ENCODE results near the gene EP300. TPM values are rescaled to one million over a fixed set of nuclear protein-coding genes. Genes with fewer than 3 reads are reported as not detected.

The EP300 gene
- total RNA-seq, 1 experiment from 2014 or later, result 32.8 TPM

GRCh38 chr22:41226723-41227655, 134.6 kb downstream of the EP300 start:
- Histone ChIP-seq H3K4me3 (ENCODE audit: insufficient read depth, low read depth, low read length) (no peak overlapping the region), H3K36me3 (replicated peaks; ENCODE audit: control insufficient read depth, insufficient read depth, low read length) (peaks cover 20% of the 10 kb centered on the region), H3K27me3 (ENCODE audit: control insufficient read depth, insufficient read depth, low read length) (no peaks in the 10 kb centered on the region)
- no peak for DNase-seq

GRCh38 chr22:41229215-41229614, 136.8 kb downstream of the EP300 start:
- peaks cover 14% of the 10 kb centered on the region for H3K36me3 ChIP-seq (replicated peaks; ENCODE audit: control insufficient read depth, insufficient read depth, low read length)
- H3K4me3 ChIP-seq (ENCODE audit: insufficient read depth, low read depth, low read length), result no peak overlapping the region
- H3K27me3 ChIP-seq (ENCODE audit: control insufficient read depth, insufficient read depth, low read length), result no peaks in the 10 kb centered on the region
- DNase-seq, result no peak

Other genes starting within 250 kb of the EP300 start
- gene ST13, start 236.0 kb upstream of the EP300 start, total RNA-seq (2014; rRNA removed; shearing (Covaris generic)), result 179 and 222 TPM in 2 replicates
- gene XPNPEP3, start 235.4 kb upstream of the EP300 start, total RNA-seq (2014; rRNA removed; shearing (Covaris generic)), result 10.1 and 12.6 TPM in 2 replicates
- not detected in 2 replicates for gene DNAJB7, start 230.5 kb upstream of the EP300 start, total RNA-seq (2014; rRNA removed; shearing (Covaris generic))
- gene RBX1, start 141.2 kb upstream of the EP300 start, total RNA-seq (2014; rRNA removed; shearing (Covaris generic)), result 64.5 and 72.7 TPM in 2 replicates
- gene L3MBTL2, start 112.7 kb downstream of the EP300 start, total RNA-seq (2014; rRNA removed; shearing (Covaris generic)), result 19.8 and 20.9 TPM in 2 replicates
- gene CHADL, start 148.3 kb downstream of the EP300 start, total RNA-seq (2014; rRNA removed; shearing (Covaris generic)), result 0.33 TPM in 1 of 2 replicates, not detected in the other
- gene RANGAP1, start 193.6 kb downstream of the EP300 start, total RNA-seq (2014; rRNA removed; shearing (Covaris generic)), result 115 and 133 TPM in 2 replicates
- 58.2 TPM in 2 replicates for gene ZC3H7B, start 208.9 kb downstream of the EP300 start, total RNA-seq (2014; rRNA removed; shearing (Covaris generic))